Motor neuron (in vitro differentiated cells): ENCODE results near the gene MRGPRX3. TPM values are rescaled to one million over a fixed set of nuclear protein-coding genes. Genes with fewer than 3 reads are reported as not detected.

Experiments used
- total RNA-seq, 8 experiments: library from RNA; unstranded; fragments of 300-600 nt; gene quantifications; 2 replicates each; pipeline versions ENCODE4 v1.2.3 to v1.2.4, GENCODE V29; 2022

MRGPRX3 gene
- total RNA-seq, 8 experiments from 2014 or later = 0.24 to 0.49 TPM; not detected in 6

Other genes with a start within 250 kb of the MRGPRX3 start
- gene SERGEF, start 119.5 kb upstream of the MRGPRX3 start, total RNA-seq = 10 to 100 TPM; 20.5 to 39.0 (median 29.5) TPM
- 1 to 10 TPM in 1 of 8 experiments, under 1 TPM in 7; 0.15 to 1.4 (median 0.47) TPM for gene TPH1, start 86.3 kb upstream of the MRGPRX3 start, total RNA-seq
- gene SAAL1, start 26.5 kb upstream of the MRGPRX3 start, total RNA-seq = 10 to 100 TPM in 7 of 8 experiments, 1 to 10 TPM in 1; 7.5 to 36.2 (median 27.3) TPM
- gene MRGPRX4, start 40.3 kb downstream of the MRGPRX3 start, total RNA-seq = under 1 TPM in 1 of 8 experiments, not detected in 7; 0.20 TPM
- gene SAA4, start 104.2 kb downstream of the MRGPRX3 start, total RNA-seq = not detected
- gene SAA2, start 116.1 kb downstream of the MRGPRX3 start, total RNA-seq = 1 to 10 TPM in 1 of 8 experiments, under 1 TPM in 3, not detected in 4; 0.29 to 1.1 (median 0.65) TPM
- 1 to 10 TPM in 1 of 8 experiments, not detected in 7; 1.7 TPM for gene SAA1, start 133.7 kb downstream of the MRGPRX3 start, total RNA-seq
- gene HPS5, start 189.6 kb downstream of the MRGPRX3 start, total RNA-seq = 10 to 100 TPM; 12.9 to 33.2 (median 19.0) TPM
- gene GTF2H1, start 190.0 kb downstream of the MRGPRX3 start, total RNA-seq = 10 to 100 TPM; 22.9 to 88.8 (median 41.7) TPM